B cell (primary cell): ENCODE results near the gene HSPBP1. TPM values are rescaled to one million over a fixed set of nuclear protein-coding genes. Genes with fewer than 3 reads are reported as not detected.

Experiments
- ATAC-seq: fragments of 200-7000 bp; cut with Tn5 transposase; one replicate; pipeline ENCODE4 v1.10.0; 2021; ENCODE audit warnings: low read depth, mild to moderate bottlenecking, moderate number of reproducible peaks, moderate library complexity
- CTCF ChIA-PET: fragments of 350-600 bp; sonication (Branson Sonifier 250); formaldehyde crosslinking; loops from one replicate; lab custom pipeline; 2021; ENCODE audit warnings: antibody characterized with exemption, inconsistent platforms; lab: Charles Lee
- POLR2A ChIA-PET: fragments of 350-600 bp; sonication (Branson Sonifier 250); formaldehyde crosslinking; loops from one replicate; lab custom pipeline; 2021; ENCODE audit warnings: antibody characterized with exemption; lab: Charles Lee
- DNase-seq: peaks from one replicate; pipeline ENCODE4 v3.0.0; 2013
- H2AFZ ChIP-seq: 2 replicates; pipeline ENCODE4 v1.6.1; 2012; ENCODE audit warnings: mild to moderate bottlenecking, low read depth, low read length; ENCODE audit not compliant: insufficient read depth, poor library complexity, severe bottlenecking
- H3K27ac ChIP-seq, 2 donors: 1 replicate in 1 of 2; 2 replicates in 1 of 2; pipeline ENCODE4 v1.5.1; 2012 to 2013; ENCODE audit warnings: low read length in 2 of 2, mild to moderate bottlenecking in 2 of 2, moderate library complexity in 1 of 2
- H3K27me3 ChIP-seq, 4 experiments: fragments of 200-600 bp in 1 of 4; sonication (generic) in 1 of 4; replicated peaks in 1 of 4; 1 replicate in 2 of 4; 2 replicates in 2 of 4; pipeline versions ENCODE4 v1.6.1 to v1.7.0; 2013 to 2016; ENCODE audit warnings: low read length in 3 of 4, mild to moderate bottlenecking in 2 of 4, mixed read lengths in 1 of 4, moderate library complexity in 1 of 4; ENCODE audit not compliant: insufficient read depth in 4 of 4, control insufficient read depth in 3 of 4; ENCODE audit errors: control extremely low read depth in 1 of 4
- H3K36me3 ChIP-seq, 2 experiments: replicated peaks in 1 of 2; 1 replicate in 1 of 2; 2 replicates in 1 of 2; pipeline versions ENCODE4 v1.6.1 to v1.7.1; 2013; ENCODE audit warnings: low read length in 1 of 2; ENCODE audit not compliant: insufficient read depth in 2 of 2, control insufficient read depth in 1 of 2; ENCODE audit errors: control extremely low read depth in 1 of 2, extremely low read depth in 1 of 2
- H3K4me1 ChIP-seq, 2 donors: fragments of 200-600 bp in 1 of 2; sonication (generic) in 1 of 2; 1 replicate in 1 of 2; 2 replicates in 1 of 2; pipeline versions ENCODE4 v1.5.1 to v1.6.1; 2013 to 2017; ENCODE audit warnings: low read length in 2 of 2; ENCODE audit not compliant: control insufficient read depth in 2 of 2, insufficient read depth in 2 of 2
- H3K4me2 ChIP-seq: replicated peaks from 2 replicates; pipeline ENCODE3; 2012; ENCODE audit warnings: mild to moderate bottlenecking, low read depth, low read length; ENCODE audit not compliant: poor library complexity, severe bottlenecking
- H3K4me3 ChIP-seq, 5 experiments: fragments of 200-600 bp in 1 of 5; sonication (generic) in 1 of 5; 1 replicate in 3 of 5; 2 replicates in 2 of 5; pipeline versions ENCODE4 v1.5.1 to v1.7.0; 2011 to 2016; ENCODE audit warnings: low read length in 4 of 5, mild to moderate bottlenecking in 4 of 5, low read depth in 2 of 5, control low read depth in 1 of 5, moderate library complexity in 1 of 5; ENCODE audit not compliant: insufficient read depth in 1 of 5; ENCODE audit errors: control extremely low read depth in 1 of 5, extremely low read depth in 1 of 5
- H3K79me2 ChIP-seq: fragments of 200-600 bp; sonication (generic); one replicate; pipeline ENCODE4 v1.6.0; 2016; ENCODE audit warnings: low read length; ENCODE audit not compliant: control insufficient read depth, insufficient read depth
- H3K9ac ChIP-seq: fragments of 200-600 bp; sonication (generic); 2 replicates; pipeline ENCODE4 v1.6.1; 2017; ENCODE audit warnings: mild to moderate bottlenecking, low read length, moderate library complexity
- H3K9me3 ChIP-seq, 3 donors: one replicate each; pipeline versions ENCODE4 v1.6.1 to v1.7.1; 2013; ENCODE audit warnings: low read length in 2 of 3; ENCODE audit not compliant: control insufficient read depth in 2 of 3, insufficient read depth in 1 of 3; ENCODE audit errors: control extremely low read depth in 1 of 3
- H4K20me1 ChIP-seq: 2 replicates; pipeline ENCODE4 v1.6.0; 2012; ENCODE audit warnings: mild to moderate bottlenecking, low read length; ENCODE audit not compliant: insufficient read depth, control insufficient read depth, poor library complexity, severe bottlenecking
- H3K27ac Mint-ChIP-seq: one replicate; pipeline ENCODE4 v1.8.0; 2021; ENCODE audit warnings: mixed read lengths
- H3K27me3 Mint-ChIP-seq: one replicate; pipeline ENCODE4 v1.8.0; 2021; ENCODE audit warnings: mixed read lengths
- H3K4me1 Mint-ChIP-seq: one replicate; pipeline ENCODE4 v1.8.0; 2021; ENCODE audit warnings: mixed read lengths
- H3K4me3 Mint-ChIP-seq: one replicate; pipeline ENCODE4 v1.8.0; 2021; ENCODE audit warnings: mixed read lengths
- H3K9me3 Mint-ChIP-seq: one replicate; pipeline ENCODE4 v1.8.0; 2022; ENCODE audit warnings: mixed read lengths; ENCODE audit not compliant: insufficient read depth
- CTCF ChIP-seq: fragments of 200-600 bp; IDR thresholded peaks from one replicate; pipeline ENCODE4 v1.8.0; 2022; ENCODE audit warnings: antibody characterized with exemption, mild to moderate bottlenecking
- EZH2 ChIP-seq: IDR thresholded peaks from 2 replicates; pipeline ENCODE4 v1.6.1; 2012; ENCODE audit warnings: borderline replicate concordance, low read depth, mild to moderate bottlenecking, moderate library complexity, low read length; ENCODE audit not compliant: insufficient read depth, poor library complexity, severe bottlenecking
- WGBS: methylation state at CpG from one replicate; pipeline ENCODE4 v1.1.5; 2013; ENCODE audit warnings: missing lambda C conversion rate; ENCODE audit not compliant: insufficient coverage; 5-methylcytosine and 5-hydroxymethylcytosine counted together
- intact Hi-C: fragments of 100-400 bp; cut with micrococcal nuclease; formaldehyde crosslinking; loops from one replicate; pipeline ENCODE4 v1.10.0; 2022
- polyA plus RNA-seq: library from polyadenylated mRNA; depleted of rRNA; stranded (reverse); fragments of >200 nt; gene quantifications from 2 replicates; pipeline ENCODE4 v1.2.3, GENCODE V29; 2012
- total RNA-seq, 2 donors: library from RNA; stranded (reverse); fragments of 120-200 nt in 1 of 2; gene quantifications; 1 replicate in 1 of 2; 2 replicates in 1 of 2; pipeline versions ENCODE4 v1.2.3 to v1.2.4, GENCODE V29; 2013 to 2022

HSPBP1 gene
- total and polyA plus RNA-seq, 2 donors (not counting 1 experiment from before 2014, with no cell fraction given), result 15.6 to 19.0 TPM

DNA sequence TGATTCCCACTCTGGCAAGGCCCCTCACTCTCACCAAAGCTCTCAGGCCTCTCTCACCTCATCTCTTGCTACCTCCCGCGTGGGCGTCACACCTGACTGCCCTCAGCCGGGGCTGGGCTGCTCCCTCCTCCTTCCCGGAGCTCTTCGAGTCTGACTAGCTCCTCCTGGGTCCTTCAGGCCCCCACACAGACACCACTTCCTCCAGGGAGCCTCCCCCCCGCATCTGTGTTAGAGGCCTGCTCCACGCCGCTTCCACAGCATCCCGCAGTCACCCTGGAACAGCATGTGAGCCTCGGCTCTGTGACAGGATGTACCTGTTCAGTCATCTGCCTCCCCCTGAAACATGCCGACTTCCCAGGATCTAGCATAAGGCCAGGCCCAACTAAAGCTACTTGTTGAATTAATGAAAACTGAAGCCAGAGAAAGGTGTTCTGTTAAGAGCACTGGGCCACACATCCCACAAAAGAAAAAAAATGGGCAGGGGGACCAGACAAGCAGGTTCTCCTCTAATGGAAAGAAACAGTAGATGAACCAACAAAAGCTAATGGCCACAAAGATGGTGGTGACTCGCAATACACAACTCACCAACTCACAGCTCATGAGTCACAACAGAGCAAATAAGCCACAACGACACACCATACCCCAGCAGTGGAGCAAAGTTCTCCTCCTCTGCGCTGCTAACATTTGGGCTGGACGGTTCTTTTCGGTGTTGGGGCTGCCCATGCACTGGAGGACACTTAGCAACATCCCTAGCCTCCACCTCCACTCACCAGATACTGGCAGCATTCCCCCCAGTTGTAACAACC is 24.1 kb downstream of the HSPBP1 start:
- CTCF ChIA-PET, result interaction anchor here (0.9 to 5.9 kb wide), 5 partner anchors 24 to 376 kb away, joined by 3 to 56 read pairs (median 7); partner anchors contain the start of genes BRSK1 and HSPBP1
- H3K4me1 Mint-ChIP-seq, result peaks cover 76% of the 10 kb centered on the region
- WGBS, result 16% methylated on average over 16 of the region's 17 CpGs
- Histone ChIP-seq H3K27me3 (no peaks in the 10 kb centered on the region), H3K36me3 (no peaks in the 10 kb centered on the region), H3K9ac (peak overlapping the region; percentile 88), H3K79me2 (peaks cover 76% of the 10 kb centered on the region), H3K4me2 (peak overlapping the region; percentile 97), H3K4me1 (peaks cover 72 to 81% of the 10 kb centered on the region in 2 donors), H3K9me3 (no peaks in the 10 kb centered on the region), H4K20me1 (peaks cover 62% of the 10 kb centered on the region), H2AFZ (no peak overlapping the region), H3K4me3 (peak overlapping the region; percentile 36 to 89 (median 61)), H3K27ac (peak overlapping the region; percentile 87 to 94)
- H3K9me3 Mint-ChIP-seq, result no peaks in the 10 kb centered on the region
- DNase-seq, result peak; percentile 67
- peak overlapping the region; percentile 96 for H3K4me3 Mint-ChIP-seq
- no peak for ATAC-seq
- POLR2A ChIA-PET, result interaction anchor here (1.9 to 5.2 kb wide), 2 partner anchors 25 to 83 kb away, joined by 8 to 44 read pairs; partner anchors contain the start of genes HSPBP1 and KMT5C
- intact Hi-C loops, result loop anchor here (10.0 kb wide), 2 partner anchors 349 to 379 kb away; partner anchors contain the start of genes ZNF524 and ZNF865
- no peaks in the 10 kb centered on the region for H3K27me3 Mint-ChIP-seq
- TF ChIP-seq CTCF (no peak), EZH2 (no peak)
- peak overlapping the region; percentile 99 for H3K27ac Mint-ChIP-seq
